RWPE2 (cell line): ENCODE data around the gene CRB1.

ENCODE experiments used
- ATAC-seq: fragments of 200-7000 bp; cut with Tn5 transposase; 3 replicates; pipeline ENCODE4 v1.9.1; 2021; ENCODE audit warnings: low read depth
- DNase-seq: peaks from one replicate; pipeline ENCODE4 v3.0.0-alpha.2; 2020; ENCODE audit warnings: low spot score
- H3K27ac ChIP-seq: fragments of 450-650 bp; 2 replicates; pipeline ENCODE4 v1.5.1; 2017; ENCODE audit warnings: mild to moderate bottlenecking; ENCODE audit not compliant: poor library complexity, severe bottlenecking
- H3K27me3 ChIP-seq: fragments of 250-450 bp; sonication (Bioruptor Pico); 2 replicates; pipeline ENCODE4 v1.5.1; 2021; ENCODE audit warnings: mild to moderate bottlenecking, moderate library complexity; ENCODE audit not compliant: insufficient read depth, poor library complexity, severe bottlenecking
- H3K36me3 ChIP-seq: fragments of 250-450 bp; sonication (Bioruptor Pico); 2 replicates; pipeline ENCODE4 v1.5.1; 2020; ENCODE audit warnings: low read depth, mild to moderate bottlenecking, moderate library complexity
- H3K4me1 ChIP-seq: fragments of 250-450 bp; sonication (Bioruptor Pico); 2 replicates; pipeline ENCODE4 v1.5.1; 2021; ENCODE audit warnings: mild to moderate bottlenecking, moderate library complexity; ENCODE audit not compliant: insufficient read depth, poor library complexity, severe bottlenecking
- H3K4me3 ChIP-seq: fragments of 250-450 bp; sonication (Bioruptor Pico); 2 replicates; pipeline ENCODE4 v1.5.1; 2021; ENCODE audit warnings: mild to moderate bottlenecking, moderate library complexity; ENCODE audit not compliant: severe bottlenecking
- H3K9me3 ChIP-seq: fragments of 250-450 bp; sonication (Bioruptor Pico); 2 replicates; pipeline ENCODE4 v1.5.1; 2021; ENCODE audit warnings: mild to moderate bottlenecking, moderate library complexity; ENCODE audit not compliant: severe bottlenecking
- CTCF ChIP-seq: fragments of 450-650 bp; IDR thresholded peaks from one replicate; pipeline ENCODE4 v1.5.1; 2017; ENCODE audit warnings: mild to moderate bottlenecking, moderate library complexity; ENCODE audit not compliant: poor library complexity, severe bottlenecking

CRB1 gene

GRCh38 chr1:197305925-197306324, 37.9 kb downstream of the CRB1 start:
- Histone ChIP-seq H3K27me3 (no peaks in the 10 kb centered on the region), H3K4me3 (no peak overlapping the region), H3K4me1 (peaks cover 6% of the 10 kb centered on the region), H3K9me3 (no peaks in the 10 kb centered on the region), H3K36me3 (no peaks in the 10 kb centered on the region), H3K27ac (no peak overlapping the region)
- no peak for DNase-seq
- TF ChIP-seq CTCF = no peak
- peak; percentile 40; the same call in 1 of the 3 replicates for ATAC-seq

DNA sequence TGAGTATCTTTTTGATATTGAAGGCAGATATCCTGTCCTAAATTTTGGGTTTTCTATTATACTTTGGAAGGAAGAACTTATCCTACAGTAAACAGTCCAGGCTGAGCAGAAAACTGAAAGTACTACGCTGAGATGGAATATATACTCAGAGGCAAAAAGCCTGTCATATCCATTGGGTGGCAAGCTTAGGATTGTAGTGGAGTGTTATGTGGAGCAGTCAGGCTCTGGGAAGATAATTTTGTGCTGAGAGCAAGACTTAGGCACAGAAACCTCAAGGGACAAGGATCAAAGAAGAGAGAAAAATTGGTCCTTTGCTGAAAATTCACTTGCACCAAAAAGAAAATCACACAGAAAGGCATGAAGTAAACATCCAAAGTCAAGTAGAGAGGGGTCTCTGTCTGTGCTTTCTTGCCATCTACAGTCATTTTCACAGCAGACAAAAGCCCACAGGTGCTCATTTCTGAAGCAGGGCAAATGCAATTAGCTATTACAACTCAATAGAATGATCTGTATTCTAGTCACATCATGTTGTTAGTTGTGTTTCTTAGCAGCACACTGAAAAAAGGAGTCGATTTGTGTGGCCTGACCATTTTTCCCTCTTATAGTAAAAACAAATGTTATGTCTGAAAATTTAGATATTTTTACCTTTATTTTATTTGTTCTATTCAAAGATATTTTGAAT, 38.5 kb downstream of the CRB1 start:
- no peak for TF ChIP-seq CTCF
- peaks cover 6% of the 10 kb centered on the region for H3K4me1 ChIP-seq
- H3K36me3 ChIP-seq = no peaks in the 10 kb centered on the region
- H3K27me3 ChIP-seq = no peaks in the 10 kb centered on the region
- ATAC-seq (no peak), DNase-seq (no peak)
- H3K4me3 ChIP-seq = no peak overlapping the region
- no peak overlapping the region for H3K27ac ChIP-seq
- H3K9me3 ChIP-seq = no peaks in the 10 kb centered on the region

- no peak for DNase-seq
Measured at GRCh38 chr1:197307136-197307535, 39.1 kb downstream of the CRB1 start.

GRCh38 chr1:197307551-197307950, 39.5 kb downstream of the CRB1 start:
- Histone ChIP-seq H3K9me3 (no peaks in the 10 kb centered on the region), H3K4me3 (no peak overlapping the region), H3K4me1 (peaks cover 3% of the 10 kb centered on the region), H3K36me3 (no peaks in the 10 kb centered on the region), H3K27me3 (no peaks in the 10 kb centered on the region), H3K27ac (no peak overlapping the region)
- TF ChIP-seq CTCF = no peak
- DNase-seq (no peak), ATAC-seq (peak; percentile 59; the same call in 2 of the 3 replicates)

More at GRCh38 chr1:197307136-197307535, 39.1 kb downstream of the CRB1 start:
- H3K9me3 ChIP-seq = no peaks in the 10 kb centered on the region
- TF ChIP-seq CTCF = no peak
- no peaks in the 10 kb centered on the region for H3K27me3 ChIP-seq
- no peak overlapping the region for H3K27ac ChIP-seq
- peaks cover 6% of the 10 kb centered on the region for H3K4me1 ChIP-seq
- H3K4me3 ChIP-seq = no peak overlapping the region
- H3K36me3 ChIP-seq = no peaks in the 10 kb centered on the region
- ATAC-seq = no peak

- Histone ChIP-seq H3K9me3 (no peaks in the 10 kb centered on the region), H3K27ac (no peak overlapping the region), H3K36me3 (no peaks in the 10 kb centered on the region), H3K27me3 (no peaks in the 10 kb centered on the region), H3K4me3 (no peak overlapping the region), H3K4me1 (no peaks in the 10 kb centered on the region)
- DNase-seq = no peak
- no peak for TF ChIP-seq CTCF
- ATAC-seq = no peak
Measured at GRCh38 chr1:197311081-197311480, 43.0 kb downstream of the CRB1 start.
